Body of pancreas (tissue), 4 donors: ENCODE measurements around the gene SETBP1.

Experiments
- CTCF ChIP-seq, 7 experiments: fragments of 450-650 bp in 4 of 7; fragments of 200-600 bp in 3 of 7; sonication (generic) in 3 of 7; IDR thresholded peaks; one replicate each; pipeline ENCODE4 v1.5.1; 2016 to 2019; ENCODE audit warnings: antibody characterized with exemption in 7 of 7
- POLR2A ChIP-seq, 3 donors: fragments of 450-650 bp; IDR thresholded peaks; one replicate each; pipeline ENCODE4 v1.6.1; 2016; ENCODE audit warnings: antibody characterized with exemption in 3 of 3, mild to moderate bottlenecking in 2 of 3

DNA sequence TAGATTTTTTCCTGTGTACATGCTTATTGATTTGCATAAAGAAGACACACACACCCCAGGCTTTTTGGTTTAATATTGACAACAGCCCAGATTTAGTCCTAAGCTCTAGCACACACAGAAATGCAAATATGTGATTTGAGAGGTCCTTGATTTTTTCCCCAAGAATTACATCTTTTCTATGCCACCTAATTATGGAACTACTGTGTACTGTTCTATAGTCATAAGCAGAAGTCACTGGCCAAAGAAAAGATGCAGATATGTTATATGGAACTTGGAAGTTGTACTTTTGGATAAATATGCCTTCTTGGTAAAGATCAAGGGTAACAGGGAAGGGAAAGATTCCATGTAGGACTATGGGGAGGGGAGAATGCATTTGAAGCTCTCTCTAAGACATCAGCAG is 105.6 kb downstream of the SETBP1 start:
- TF ChIP-seq CTCF (IDR thresholded peaks at IDR 0.05) (no peak), POLR2A (IDR thresholded peaks at IDR 0.05) (no peak)
